T-helper 1 cell (primary cell): ENCODE data around the gene AGAP1.

Source experiments
- DNase-seq, 5 donors: peaks; one replicate each; pipeline ENCODE4 v3.0.0-alpha.2; 2012 to 2020
- total RNA-seq, 4 donors: gene quantifications; one replicate each; lab custom pipeline; 2026; lab: John Stamatoyannopoulos, UW

AGAP1 gene
- total RNA-seq, result 3.2 to 11.9 (median 7.3) reads per million in 4 donors

GRCh38 chr2:235493775-235494715, at the start of gene AGAP1:
AGAP1 (plus strand) TSS chr2:235494043.
- DNase-seq, result no peak

GRCh38 chr2:235444101-235444597, 49.7 kb upstream of the AGAP1 start:
- no peak for DNase-seq

- no peak for DNase-seq
Measured at GRCh38 chr2:235445116-235445515, 48.7 kb upstream of the AGAP1 start.

- DNase-seq, result no peak
Measured at GRCh38 chr2:235446082-235446481, 47.8 kb upstream of the AGAP1 start.

DNA sequence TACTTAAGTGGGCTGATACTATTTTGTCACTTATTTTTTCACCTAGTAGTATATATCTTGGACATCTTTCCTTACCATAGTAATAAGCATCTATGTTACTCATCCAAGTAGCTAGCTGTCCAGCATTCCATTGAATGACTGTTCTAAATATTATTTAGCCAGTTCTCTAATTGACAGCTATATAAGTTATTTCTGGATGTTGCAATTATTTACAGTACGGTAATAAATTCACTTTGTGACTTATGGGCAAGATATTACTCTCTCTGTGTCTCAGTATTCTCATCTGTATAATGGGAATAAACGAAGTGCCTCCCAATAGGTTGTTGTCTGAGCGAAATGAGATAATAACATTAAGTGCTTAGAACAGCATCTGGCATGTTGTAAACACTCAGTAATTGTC, 46.6 kb upstream of the AGAP1 start:
- DNase-seq, result no peak

- no peak for DNase-seq
Measured at GRCh38 chr2:235449568-235449967, 44.3 kb upstream of the AGAP1 start.

GRCh38 chr2:235453605-235454151, 40.2 kb upstream of the AGAP1 start:
- DNase-seq, result no peak

GRCh38 chr2:235458839-235459273, 35.0 kb upstream of the AGAP1 start:
- no peak for DNase-seq

DNA sequence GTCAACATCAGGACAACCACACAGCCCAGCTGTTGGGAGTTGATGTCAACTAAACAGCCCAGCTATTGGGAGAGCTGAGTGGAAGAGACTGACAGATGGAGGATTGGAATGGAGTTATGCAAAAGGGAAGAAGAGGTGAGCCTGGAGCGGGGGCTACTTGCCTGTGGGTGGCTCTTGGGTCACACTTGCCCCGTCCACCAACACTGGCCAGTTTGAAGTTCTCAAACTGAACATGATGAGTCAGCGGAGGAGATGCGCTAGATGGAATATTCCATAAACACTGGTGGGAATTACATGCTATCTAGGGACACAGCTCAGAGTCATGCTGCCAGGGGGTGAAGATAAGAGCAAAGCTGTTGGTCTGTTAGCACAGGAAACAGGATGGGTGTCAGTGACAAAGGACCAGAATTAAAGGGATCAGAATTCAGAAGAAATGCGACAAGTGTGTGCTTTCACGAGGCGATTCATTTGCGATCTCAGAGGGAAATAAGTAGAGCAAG, 33.2 kb upstream of the AGAP1 start:
- DNase-seq, result no peak

DNA sequence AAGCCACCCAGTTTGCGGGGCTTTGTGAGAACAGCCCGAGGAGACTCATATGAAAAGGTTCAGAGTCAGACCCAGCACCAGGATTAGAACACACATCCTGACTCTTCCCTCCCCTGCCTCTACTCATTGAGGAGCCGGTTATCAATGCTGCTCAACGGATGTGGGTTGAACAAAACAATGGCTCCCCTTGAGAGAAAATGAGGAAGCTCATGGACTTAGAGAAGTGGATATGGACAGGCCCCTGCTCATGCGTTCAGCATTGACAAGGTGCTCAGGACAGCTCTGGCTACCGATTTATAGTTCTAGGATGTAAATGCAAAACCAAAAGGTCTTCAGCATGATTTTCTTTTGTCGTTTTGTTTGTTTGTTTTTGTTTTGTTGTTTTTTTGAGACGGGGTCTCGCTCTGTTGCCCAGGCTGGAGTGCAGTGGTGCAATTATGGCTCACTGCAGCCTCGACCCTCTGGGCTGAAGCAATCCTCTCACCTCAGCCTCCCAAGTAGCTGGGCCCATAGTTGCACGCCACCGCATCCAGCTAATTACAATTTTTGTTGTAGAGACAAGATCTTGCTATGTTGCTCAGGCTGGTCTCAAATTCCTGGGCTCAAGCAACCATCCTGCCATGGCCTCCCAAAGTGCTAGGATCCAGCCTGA, 32.0 kb upstream of the AGAP1 start:
- no peak for DNase-seq

DNA sequence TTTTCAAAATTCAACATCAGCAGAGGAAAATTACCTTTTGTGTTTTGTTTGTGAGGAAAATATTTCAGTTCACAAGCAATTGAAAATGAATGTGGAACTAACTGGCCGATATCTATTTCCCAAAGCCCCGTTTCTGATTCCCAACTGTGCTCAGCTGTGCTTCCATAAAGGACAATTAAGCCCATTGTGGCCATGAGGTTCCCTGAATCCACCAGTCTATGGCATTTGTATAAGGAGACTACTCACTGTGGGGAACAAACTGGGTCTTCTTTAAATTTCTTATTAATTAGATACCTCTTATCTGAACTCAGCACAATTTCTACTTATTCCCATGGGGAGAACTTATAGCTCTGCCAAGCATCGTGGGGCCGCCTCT, 31.4 kb upstream of the AGAP1 start:
- DNase-seq, result no peak

GRCh38 chr2:235463893-235464292, 29.9 kb upstream of the AGAP1 start:
- no peak for DNase-seq

GRCh38 chr2:235467588-235467987, 26.3 kb upstream of the AGAP1 start:
- no peak for DNase-seq

- no peak for DNase-seq
Measured at GRCh38 chr2:235468978-235469655, 24.7 kb upstream of the AGAP1 start.

- DNase-seq, result no peak
Measured at GRCh38 chr2:235471186-235471747, 22.6 kb upstream of the AGAP1 start.

DNA sequence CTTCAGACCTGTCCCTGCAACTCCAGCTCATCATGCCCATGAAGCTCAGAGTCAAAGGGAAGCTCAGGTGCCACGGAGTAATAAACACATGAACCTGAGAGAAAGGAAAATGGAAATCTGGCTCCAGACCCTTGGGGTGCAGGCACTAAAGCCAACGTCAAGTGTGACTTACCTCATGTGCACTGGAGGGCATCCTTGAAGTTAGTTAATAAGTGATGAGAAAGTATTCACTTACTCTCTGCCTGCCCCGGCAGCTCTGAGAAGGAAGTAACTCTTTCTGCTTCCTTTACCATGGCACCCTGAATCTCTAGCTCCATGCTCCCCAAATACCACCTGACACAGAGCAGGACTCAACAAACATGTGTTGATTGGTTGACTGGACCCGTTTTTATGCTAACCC, 21.4 kb upstream of the AGAP1 start:
- DNase-seq, result no peak

DNA sequence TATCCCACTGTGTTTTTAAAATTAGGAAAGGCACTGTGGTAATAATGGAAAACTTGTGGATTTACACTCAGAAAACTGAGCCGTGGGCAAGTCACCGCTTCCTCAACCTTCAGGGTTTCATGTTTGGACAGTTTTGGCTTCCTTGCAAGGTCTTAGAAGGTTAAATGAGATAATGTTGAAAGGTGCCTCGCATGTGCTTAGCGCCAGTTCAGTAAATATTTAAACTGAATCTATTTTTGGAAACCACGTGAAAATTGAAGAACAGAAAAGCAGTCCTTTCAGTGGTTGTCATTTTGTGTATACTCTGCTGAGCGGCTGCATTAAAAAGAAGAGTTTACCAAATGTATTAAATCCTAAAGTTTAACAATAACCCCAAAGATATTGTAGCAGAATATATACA, 15.2 kb upstream of the AGAP1 start:
- no peak for DNase-seq

GRCh38 chr2:235479604-235480003, 14.2 kb upstream of the AGAP1 start:
- DNase-seq, result no peak

DNA sequence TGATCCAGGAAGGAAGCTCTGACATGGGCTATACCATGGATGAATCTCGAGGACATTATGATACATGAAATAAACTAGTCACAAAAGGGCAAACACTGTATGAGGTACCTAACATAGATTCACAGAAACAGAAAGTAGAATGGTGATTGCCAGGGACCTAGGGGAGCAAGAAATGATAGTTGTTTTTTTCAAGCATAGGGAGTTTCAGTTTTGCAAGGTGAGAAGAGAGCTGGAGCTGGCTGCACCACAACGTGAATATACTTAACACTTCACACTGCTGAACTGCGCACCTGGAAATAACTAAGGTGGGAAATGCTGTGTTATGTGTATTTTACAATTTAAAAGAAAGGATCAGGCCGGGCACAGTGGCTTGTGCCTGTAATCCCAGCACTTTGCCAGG, 13.2 kb upstream of the AGAP1 start:
- no peak for DNase-seq

DNA sequence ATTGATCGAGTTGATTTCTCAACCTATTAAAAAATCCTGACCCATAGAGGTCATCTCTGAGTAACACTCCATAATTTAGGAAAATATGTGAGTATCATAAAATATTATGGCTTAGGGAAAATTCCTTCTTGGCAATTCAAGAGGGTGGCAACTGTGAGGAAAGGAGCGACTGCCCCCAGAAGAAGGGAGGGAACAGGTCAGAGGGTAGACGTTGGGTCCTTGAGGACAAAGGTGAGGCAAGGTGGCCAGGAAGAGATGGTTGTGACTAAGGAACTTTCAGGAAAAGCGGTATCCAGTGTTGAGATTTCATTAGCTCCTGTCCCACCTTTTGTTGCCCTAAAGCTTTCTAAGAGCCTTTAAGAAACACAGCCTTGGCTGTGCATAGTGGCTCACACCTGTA, 10.5 kb upstream of the AGAP1 start:
- no peak for DNase-seq

- no peak for DNase-seq
Measured at GRCh38 chr2:235485362-235485761, 8.5 kb upstream of the AGAP1 start.

GRCh38 chr2:235486729-235487128, 7.1 kb upstream of the AGAP1 start:
- no peak for DNase-seq
